DMS114 treated with DMSO at 0.1 percent for 48 hours (cell line): ENCODE results near the gene KLHL22.
A peak's percentile ranks its signal among the peaks of the same experiment; 100 is the strongest.

Experiments used
- DNase-seq: peaks from one replicate; lab custom pipeline; 2025; ENCODE audit not compliant: unreplicated experiment; lab: John Stamatoyannopoulos, UW

The KLHL22 gene

DNA sequence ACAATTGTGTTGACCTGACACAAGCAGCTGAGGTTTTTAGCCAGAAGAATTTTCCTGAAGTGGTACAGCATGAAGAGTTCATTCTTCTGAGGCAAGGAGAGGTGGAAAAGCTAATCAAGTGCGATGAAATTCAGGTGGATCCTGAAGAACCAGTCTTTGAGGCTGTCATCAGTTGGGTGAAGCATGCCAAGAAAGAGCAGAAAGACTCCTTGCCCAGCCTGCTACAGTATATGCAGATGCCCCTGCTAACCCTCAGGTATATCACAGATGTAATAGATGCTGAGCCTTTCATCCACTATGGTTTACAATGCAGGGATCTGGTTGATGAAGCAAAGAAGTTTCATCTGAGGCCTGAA lies 45.1 kb downstream of the KLHL22 start:
- DNase-seq: no peak

DNA sequence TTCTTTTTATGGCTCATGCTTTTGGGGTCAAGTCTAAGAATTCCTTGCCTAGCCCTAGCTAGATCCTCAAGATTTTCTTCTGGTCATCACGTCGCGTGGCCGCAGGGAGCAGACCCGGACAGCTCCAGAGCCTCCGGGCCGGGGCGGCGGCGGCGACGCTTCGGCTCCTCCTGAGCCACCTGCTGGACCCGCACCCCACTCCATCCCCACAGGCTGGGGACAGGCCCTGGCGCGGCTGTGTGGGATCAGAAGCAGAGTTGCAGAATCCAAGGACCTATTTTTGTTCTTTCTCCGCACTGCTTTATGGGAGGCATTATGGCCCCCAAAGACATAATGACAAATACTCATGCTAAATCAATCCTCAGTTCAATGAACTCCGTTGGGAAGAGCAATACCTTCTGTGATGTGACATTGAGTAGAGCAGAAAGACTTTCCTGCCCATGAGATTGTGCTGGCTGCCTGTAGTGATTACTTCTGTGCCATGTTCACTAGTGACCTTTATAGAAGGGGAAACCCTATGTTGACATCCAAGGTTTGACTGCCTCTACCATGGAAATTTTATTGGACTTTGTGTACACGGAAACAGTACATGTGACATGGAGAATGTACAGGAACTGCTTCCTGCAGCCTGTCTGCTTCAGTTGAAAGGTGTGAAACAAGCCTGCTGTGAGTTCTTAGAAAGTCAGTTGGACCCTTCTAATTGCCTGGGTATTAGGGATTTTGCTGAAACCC lies 45.6 kb downstream of the KLHL22 start:
- DNase-seq: no peak

- DNase-seq: no peak
These were observed 47.0 kb downstream of the KLHL22 start for GRCh38 chr22:20448630-20449029.

GRCh38 chr22:20446383-20446970 lies 49.1 kb downstream of the KLHL22 start:
- no peak for DNase-seq

- no peak for DNase-seq
These were observed 51.3 kb downstream of the KLHL22 start for GRCh38 chr22:20444325-20444724.

- DNase-seq: no peak
These were observed 52.9 kb downstream of the KLHL22 start for GRCh38 chr22:20442485-20443284.

- DNase-seq: no peak
These were observed 53.7 kb downstream of the KLHL22 start for GRCh38 chr22:20441631-20442484.

GRCh38 chr22:20440637-20441591 lies 54.7 kb downstream of the KLHL22 start:
- DNase-seq: no peak

DNA sequence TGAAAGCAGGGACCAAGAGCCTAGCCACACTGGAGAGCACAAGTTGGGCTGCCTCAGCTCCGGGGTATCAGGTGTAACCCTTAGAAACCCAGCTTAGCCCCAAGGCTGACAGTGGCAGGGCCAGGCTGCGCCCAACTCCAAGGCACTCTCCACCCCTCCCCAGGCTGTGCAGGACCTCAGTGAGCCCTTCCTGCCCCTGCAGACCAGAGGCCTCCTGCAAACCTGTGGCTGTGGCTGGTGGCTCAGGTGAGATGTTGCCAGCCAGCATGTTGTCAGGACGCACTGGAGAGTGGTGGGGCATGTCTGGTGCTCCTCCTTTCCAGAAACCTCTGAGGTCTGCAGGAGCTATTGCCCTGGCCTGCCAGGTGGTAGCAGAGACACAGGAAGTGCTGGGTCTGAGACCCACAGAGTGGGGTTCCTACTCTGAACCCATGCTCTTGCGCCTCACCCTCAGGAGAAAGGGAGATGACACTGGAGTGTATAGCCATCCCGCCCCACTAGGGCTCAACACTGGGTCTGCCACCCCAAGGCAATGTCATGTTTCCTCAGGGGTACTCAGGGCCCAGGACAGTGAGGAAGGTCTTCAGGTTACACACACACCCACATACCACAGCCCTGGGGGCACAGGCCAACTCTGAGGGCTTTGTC lies 55.5 kb downstream of the KLHL22 start:
- no peak for DNase-seq

- no peak for DNase-seq
These were observed 56.1 kb downstream of the KLHL22 start for GRCh38 chr22:20439556-20439927.

GRCh38 chr22:20438678-20439492 lies 56.7 kb downstream of the KLHL22 start:
- no peak for DNase-seq

DNA sequence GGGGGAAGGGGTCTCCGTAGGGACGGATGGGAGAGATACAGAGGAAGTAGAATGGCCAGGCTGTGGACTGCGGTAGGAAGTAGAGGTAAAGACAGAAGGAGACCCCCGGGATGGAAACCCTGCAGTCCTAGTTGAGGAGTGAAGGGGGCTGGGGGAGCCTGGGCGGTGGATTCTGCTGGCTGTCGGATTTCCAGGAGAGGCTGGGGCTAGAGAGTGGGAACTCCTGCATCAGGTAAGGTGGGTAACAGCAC lies 57.2 kb downstream of the KLHL22 start:
- DNase-seq: no peak

- peak; percentile 29 for DNase-seq
These were observed 57.8 kb downstream of the KLHL22 start, which contains the start of gene SCARF2 for GRCh38 chr22:20437613-20438426. Gene SCARF2 (minus strand): TSS chr22:20437825. CDS start chr22:20437754, 71 bp downstream.

DNA sequence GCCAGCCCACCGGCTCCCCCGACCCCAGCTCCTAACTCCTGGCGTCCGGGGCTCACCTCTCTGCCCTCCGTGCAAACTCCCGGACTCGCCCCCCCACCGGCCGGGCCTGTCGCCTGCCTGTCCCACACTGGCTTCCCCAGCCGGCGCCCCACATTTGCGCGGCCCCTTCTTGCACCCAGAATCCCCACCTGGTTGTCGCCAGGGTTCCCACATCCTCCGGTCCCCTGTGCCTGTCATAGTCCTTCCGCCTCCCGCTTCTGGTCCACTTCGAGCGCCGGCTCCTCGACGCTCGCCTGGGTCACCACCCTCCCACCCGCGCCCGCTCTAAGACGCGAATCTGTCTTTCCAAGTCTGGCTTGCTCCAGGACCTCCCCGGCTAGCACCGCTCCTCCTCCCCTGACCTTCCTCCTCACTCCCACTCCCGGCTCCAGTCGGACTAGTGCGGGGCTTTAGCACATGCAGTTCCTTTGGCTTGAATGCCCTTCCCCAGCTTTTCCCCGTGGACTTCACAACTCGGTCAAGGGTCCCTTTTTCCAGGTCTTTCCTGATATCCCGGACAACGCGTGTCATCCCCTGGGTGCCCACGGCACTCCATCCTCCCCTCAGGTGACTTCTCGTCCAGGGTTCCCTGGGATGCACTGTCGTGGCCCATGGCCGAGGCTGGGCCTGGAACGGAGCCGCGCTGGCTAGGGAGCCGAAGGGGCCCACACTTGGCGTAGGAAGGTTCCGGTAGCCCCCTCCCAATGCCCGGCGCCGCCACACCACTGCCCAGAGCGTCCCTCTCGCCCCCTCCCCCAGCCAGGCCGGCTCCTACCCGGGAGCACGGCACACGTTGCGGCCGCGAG lies 58.6 kb downstream of the KLHL22 start:
- no peak for DNase-seq

- DNase-seq: no peak
These were observed 59.3 kb downstream of the KLHL22 start for GRCh38 chr22:20436307-20436767.

DNA sequence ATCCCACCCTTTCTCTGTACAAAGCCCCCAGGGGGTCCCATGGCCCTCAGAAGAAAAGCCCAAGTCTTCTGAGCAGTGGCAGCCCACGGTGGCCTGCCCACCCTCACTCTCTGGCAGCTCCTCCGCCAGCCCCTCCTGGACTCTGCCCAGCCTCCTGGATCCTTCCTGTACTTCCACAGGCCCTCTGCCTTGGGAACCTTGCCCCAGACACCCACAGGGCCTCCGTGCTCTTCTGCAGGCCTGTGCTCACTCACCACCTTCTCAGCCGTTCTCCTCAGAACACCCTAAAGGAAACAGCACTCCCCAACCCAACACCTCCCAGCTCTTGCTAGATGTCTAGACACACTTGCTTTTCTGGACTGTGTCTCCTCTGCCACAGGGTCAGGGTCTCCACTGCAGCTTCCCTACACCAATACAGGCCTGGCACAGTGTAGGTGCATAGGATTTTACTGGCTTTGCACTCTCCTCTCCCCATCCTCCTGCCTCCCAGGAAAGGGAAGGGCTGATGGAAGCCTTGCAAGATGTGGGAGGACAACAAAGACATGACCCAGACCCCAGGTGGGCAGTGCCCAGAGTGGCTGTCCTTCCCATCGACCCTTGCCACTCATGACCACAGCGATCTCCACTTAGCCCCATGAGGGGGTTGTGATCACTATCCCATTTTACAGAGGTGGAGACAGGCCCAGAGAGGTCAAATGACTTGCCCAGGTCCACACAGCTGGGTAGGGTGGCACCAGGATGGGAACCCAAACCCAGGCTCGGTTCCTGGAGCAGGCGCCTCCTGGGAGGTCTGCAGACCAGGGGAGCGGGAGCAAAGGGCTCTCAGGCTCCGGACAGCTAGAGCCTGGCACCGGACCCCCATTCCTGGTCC lies 59.9 kb downstream of the KLHL22 start:
- DNase-seq: no peak
